GM08714 (cell line): ENCODE results near the gene DNAH10.

Source experiments
- H3K4me3 ChIP-seq: fragments of 200-500 bp; sonication (Bioruptor generic); 2 replicates; pipeline ENCODE4 v1.5.1; 2014; ENCODE audit warnings: mild to moderate bottlenecking, low read length, inconsistent platforms
- ZNF274 ChIP-seq: IDR thresholded peaks from 2 replicates; pipeline ENCODE4 v1.6.1; 2012; ENCODE audit warnings: mild to moderate bottlenecking, low read depth, low read length

Gene DNAH10

GRCh38 chr12:123761841-123762714 lies at the start of gene DNAH10:
TSS of gene DNAH10 (plus strand) at chr12:123762301. CDS start at chr12:123762337, 36 bp downstream.
- H3K4me3 ChIP-seq: peak within 1 kb of the TSS; percentile 36; the same call in 1 of the 2 replicates
- no peak for TF ChIP-seq ZNF274

DNA sequence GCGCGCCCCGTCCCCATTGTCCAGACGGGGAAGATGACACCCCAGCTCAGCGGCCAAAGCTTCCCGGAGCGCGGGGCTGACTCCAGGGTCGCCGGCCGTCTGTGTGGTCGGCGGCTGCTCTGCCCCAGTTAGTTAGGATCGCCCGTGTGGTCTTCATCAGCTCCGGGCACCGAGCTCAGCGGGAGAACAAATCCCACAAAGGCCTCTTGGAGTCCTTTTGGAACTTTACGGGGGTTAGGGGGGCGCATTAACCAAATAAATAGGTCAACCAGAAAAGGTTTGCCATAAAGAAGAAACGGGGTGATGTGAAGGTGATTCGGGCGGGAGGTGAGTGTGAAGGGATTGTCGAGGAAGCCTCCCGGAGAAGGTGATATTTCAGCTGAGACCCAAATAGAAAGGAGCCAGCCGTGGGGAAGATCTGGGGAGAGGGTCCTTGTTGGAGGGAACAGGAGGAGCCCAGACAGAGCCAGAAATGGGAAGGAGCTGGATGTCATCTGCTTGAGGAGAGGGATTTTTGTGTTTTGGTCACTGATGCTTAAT lies 49.3 kb upstream of the DNAH10 start:
- TF ChIP-seq ZNF274: no peak
- peak overlapping the region; percentile 92 for H3K4me3 ChIP-seq

DNA sequence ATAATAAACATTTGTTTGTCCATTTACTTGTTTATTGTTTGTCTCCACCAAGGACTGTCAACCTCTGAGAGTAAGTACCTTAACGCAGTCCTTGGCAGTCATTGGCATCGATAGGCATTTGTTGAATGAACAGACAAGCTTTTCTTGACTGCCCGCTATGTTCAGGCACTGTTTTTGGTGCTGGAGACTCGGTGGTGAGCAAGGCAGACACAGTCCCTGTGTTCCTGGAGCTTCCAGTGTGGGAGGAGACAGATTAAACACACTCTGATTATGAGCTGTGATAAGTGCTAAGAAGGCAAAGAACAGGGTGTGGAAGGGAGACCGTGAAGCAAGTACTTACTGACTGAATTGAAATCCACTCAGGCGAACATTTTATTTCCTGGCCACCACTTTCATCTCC lies 48.7 kb upstream of the DNAH10 start:
- H3K4me3 ChIP-seq: peak overlapping the region; percentile 92
- no peak for TF ChIP-seq ZNF274

DNA sequence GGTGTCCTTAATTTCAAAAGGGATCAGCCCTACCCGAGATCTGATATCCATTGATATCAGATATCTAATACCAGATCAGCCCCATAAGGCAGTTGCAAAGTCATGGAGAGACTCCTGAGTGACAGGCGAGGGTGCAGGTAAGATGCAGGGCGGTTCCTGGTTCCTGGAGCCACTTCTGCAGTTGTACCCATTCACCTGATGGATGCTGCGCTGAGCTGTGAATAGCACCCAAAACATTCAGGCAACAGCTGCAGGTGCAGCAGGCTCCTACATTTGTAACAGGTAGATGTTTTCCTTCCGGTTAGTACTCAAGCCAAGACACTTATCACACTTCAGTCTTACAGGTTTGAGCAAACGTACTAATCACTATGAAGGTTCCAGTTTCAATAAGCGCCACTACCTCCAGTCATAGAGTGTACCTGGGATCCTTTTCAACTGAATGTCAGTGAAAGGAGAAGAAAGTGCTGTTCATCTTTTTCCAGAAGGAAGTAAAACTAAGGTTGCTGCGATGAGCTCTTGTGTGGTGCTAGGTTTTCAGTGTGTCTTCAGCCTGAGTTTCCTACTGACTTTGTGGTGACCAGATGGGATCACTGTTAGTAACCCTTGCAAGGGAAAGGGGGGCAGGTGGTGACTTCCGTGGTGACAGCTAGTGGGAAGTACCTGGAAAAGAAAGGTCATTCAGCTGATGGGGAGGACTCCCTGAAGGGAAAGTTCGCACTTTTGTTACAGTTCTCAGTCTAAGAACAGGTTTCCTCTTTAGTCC lies 48.1 kb upstream of the DNAH10 start:
- TF ChIP-seq ZNF274: no peak
- peak overlapping the region; percentile 92 for H3K4me3 ChIP-seq

DNA sequence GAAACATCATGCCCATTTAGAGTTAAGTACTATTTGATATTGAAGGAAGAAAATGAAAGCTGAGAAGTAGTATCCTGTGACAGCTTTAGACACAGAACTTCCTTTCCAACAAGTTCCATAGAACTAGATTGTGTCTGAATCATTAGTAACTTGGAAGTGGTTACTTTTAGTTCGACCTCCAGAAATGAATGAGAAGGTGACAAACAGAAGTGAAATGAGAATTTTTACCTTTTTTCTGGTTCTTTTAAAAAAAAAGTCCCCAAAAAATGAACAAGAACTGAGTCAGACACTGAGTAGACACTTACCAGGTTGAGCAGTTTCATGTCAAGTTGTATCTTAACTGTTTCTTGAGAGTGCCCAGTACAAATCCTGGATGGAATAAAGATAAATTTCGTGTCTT lies 46.9 kb upstream of the DNAH10 start:
- H3K4me3 ChIP-seq: no peak overlapping the region
- TF ChIP-seq ZNF274: no peak

DNA sequence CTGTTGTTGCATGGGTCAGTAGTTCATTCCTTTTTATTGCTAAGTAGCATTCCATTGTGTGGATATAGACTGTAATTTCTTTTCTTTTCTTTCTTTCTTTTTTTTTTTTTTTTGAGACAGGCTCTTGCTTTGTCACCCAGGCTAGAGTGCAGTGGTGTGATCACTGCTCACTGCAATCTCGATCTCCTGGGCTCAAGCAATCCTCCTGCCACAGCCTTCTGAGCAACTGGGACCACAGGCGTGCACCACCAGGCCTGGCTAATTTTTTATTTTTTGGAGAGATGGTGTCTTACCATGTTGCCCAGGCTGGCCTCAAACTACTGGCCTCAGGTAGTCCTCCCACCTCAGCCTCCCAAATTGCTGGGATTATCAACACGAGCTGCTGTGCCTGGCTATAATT lies 44.8 kb upstream of the DNAH10 start:
- H3K4me3 ChIP-seq: no peak overlapping the region
- no peak for TF ChIP-seq ZNF274

DNA sequence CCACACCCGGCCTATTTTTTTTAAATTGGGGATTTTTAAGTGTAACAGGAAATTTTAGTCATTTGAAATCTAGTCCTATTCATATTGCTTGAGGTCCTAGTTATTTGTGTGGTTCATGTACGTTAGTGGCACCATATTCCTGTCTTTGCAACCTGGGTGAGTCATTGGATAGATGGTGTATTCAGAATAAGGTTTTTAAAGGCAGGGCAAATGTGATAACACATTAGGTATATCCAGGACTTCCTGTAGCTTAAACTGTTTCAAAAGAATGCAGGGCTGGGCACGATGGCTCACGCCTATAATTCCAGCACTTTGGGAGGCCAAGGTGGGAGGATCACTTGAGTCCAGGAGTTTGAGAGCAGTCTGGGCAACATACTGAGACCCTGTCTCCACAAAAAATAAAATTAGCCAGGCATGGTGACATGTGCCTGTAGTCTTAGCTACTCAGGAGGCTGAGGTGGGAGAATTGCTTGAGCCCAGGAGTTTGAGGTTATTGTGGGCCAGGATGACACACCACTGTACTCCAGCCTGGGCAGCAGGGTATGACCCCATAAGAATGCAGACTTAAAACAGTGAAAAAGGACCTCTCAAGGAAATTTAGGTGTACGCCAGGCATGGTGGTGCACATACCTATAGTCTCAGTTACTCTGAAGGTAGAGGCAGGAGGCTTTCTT lies 41.8 kb upstream of the DNAH10 start:
- TF ChIP-seq ZNF274: no peak
- no peak overlapping the region for H3K4me3 ChIP-seq

- no peak for TF ChIP-seq ZNF274
- H3K4me3 ChIP-seq: no peak overlapping the region
Observed at GRCh38 chr12:123721245-123721644, 40.9 kb upstream of the DNAH10 start.

DNA sequence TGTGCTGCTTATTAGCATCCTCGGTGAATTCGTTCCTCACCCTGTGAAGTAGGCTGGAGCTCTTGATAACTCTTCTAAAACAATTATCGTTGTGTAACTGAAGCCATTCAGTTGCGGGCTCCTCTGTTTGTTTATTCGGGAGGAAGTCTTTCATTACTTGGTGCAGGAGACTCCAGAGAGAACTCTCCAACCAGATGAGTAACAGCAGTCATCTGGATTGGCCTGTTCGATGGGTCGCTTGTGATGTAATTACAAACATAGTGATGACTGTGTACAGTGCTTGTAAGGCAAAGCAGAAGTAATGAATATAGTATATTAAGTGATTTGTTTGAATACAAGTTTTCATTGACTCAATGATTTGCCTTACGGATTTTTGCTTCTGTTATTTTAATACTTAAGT lies 39.1 kb upstream of the DNAH10 start:
- no peak overlapping the region for H3K4me3 ChIP-seq
- TF ChIP-seq ZNF274: no peak

GRCh38 chr12:123723765-123724164 lies 38.3 kb upstream of the DNAH10 start:
- TF ChIP-seq ZNF274: no peak
- no peak overlapping the region for H3K4me3 ChIP-seq

GRCh38 chr12:123726244-123726643 lies 35.9 kb upstream of the DNAH10 start:
- no peak for TF ChIP-seq ZNF274
- no peak overlapping the region for H3K4me3 ChIP-seq

DNA sequence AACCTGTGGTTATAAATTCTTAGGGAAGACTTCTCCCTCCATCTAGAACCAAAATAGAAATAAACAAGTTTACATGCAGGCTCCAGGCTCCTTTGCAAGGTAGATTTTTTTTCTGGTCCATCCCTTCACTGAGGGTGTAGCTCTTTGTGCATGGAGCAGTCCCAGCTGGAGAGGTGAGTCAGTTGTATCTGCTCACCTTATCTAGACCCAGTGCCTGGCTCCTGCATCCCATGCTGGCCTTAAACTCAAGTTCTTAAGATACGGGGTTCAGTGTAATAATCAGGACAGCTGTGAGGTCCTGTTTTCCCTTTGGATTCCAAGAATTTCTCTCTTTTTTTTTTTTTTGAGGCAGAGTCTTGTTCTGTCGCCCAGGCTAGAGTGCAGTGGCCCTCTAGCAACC lies 35.1 kb upstream of the DNAH10 start:
- no peak for TF ChIP-seq ZNF274
- no peak overlapping the region for H3K4me3 ChIP-seq

DNA sequence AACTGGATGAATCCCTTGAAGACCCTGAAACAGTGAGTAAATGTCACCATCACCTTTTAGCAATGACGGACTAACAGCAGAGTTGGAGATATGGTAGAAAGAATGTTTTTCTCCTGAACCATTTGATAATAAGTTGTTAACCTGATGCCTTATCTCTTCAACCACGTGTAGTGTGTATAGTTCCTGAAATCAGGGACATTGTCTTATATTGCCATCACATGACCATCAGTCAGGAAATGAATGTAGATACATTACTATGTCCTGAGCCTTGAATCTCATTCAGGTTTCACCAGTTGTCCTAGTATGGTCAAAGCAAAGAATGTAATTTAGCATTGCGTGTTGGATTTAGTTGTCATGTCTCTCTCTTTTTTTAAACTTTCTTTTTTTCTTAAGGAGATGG lies 34.2 kb upstream of the DNAH10 start:
- TF ChIP-seq ZNF274: no peak
- H3K4me3 ChIP-seq: no peak overlapping the region

- H3K4me3 ChIP-seq: no peak overlapping the region
- TF ChIP-seq ZNF274: no peak
Observed at GRCh38 chr12:123731596-123731995, 30.5 kb upstream of the DNAH10 start.
